22Rv1 (cell line): ENCODE data around the gene PSMD11.

ENCODE experiments used
- ZFX ChIP-seq: fragments of 450-650 bp; IDR thresholded peaks from 2 replicates; pipeline ENCODE4 v1.6.1; 2017; ENCODE audit warnings: antibody characterized with exemption, borderline replicate concordance
- TF ChIP-seq, protein P1 (sequence below): fragments of 450-650 bp; IDR thresholded peaks from 2 replicates; pipeline ENCODE4 v1.5.1; 2017; ENCODE audit warnings: mild to moderate bottlenecking

DNA sequence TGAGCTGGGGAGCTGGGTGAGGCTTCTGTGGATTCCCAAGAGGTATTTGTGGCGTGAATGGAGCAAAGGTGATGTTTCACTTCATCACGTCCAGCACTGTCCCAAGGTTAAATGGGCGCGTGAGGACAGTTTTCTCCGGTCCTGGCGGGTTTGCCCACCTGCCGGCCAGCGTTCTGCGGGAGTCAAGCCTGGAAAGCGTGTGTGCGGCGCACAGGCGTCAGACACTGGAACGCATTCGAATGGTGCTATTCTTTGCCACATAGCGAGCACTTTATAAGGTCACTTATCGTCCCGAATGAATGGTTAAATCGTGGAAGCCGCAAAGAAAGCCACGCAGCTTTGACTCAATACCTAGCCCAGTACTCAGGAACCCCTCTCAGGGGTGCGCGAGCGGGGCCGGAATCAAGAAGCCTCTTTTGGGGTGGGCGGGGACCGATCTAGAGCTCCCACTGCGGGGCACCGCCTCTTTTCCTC lies 446 bp upstream of the PSMD11 start:
- TF ChIP-seq, protein P1, sequence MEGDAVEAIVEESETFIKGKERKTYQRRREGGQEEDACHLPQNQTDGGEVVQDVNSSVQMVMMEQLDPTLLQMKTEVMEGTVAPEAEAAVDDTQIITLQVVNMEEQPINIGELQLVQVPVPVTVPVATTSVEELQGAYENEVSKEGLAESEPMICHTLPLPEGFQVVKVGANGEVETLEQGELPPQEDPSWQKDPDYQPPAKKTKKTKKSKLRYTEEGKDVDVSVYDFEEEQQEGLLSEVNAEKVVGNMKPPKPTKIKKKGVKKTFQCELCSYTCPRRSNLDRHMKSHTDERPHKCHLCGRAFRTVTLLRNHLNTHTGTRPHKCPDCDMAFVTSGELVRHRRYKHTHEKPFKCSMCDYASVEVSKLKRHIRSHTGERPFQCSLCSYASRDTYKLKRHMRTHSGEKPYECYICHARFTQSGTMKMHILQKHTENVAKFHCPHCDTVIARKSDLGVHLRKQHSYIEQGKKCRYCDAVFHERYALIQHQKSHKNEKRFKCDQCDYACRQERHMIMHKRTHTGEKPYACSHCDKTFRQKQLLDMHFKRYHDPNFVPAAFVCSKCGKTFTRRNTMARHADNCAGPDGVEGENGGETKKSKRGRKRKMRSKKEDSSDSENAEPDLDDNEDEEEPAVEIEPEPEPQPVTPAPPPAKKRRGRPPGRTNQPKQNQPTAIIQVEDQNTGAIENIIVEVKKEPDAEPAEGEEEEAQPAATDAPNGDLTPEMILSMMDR, result no peak
- TF ChIP-seq ZFX, result no peak
